DOHH2 (cell line): ENCODE measurements around the gene ZDHHC24.

Experiments used
- CTCF ChIP-seq: fragments of 200-600 bp; sonication (generic); IDR thresholded peaks from one replicate; pipeline ENCODE4 v1.5.1; 2014; ENCODE audit warnings: antibody characterized with exemption, mild to moderate bottlenecking, low read depth, low read length; ENCODE audit not compliant: poor library complexity, severe bottlenecking
- EZH2phosphoT487 ChIP-seq: fragments of 200-600 bp; sonication (generic); IDR thresholded peaks from 2 replicates; pipeline ENCODE4 v1.6.1; 2017; ENCODE audit warnings: borderline replicate concordance, mild to moderate bottlenecking, antibody characterized with exemption, low read length, moderate library complexity, mixed read lengths

- TF ChIP-seq CTCF = peak; percentile 65
- no peak for TF ChIP-seq EZH2phosphoT487
Measured at GRCh38 chr11:66495401-66495854, 50.4 kb downstream of the ZDHHC24 start.
